ENCODE data around the gene TEK. TPM values are rescaled to one million over a fixed set of nuclear protein-coding genes. Genes with fewer than 3 reads are reported as not detected.
"Not testable (repeated sequence)": the region's sequence is repeated elsewhere in the genome, so short reads cannot be mapped to it uniquely, and the experiment has no call there.

The TEK gene
- total RNA-seq, 3 donors from 2014 or later = 0.05 TPM; not detected in 2

DNA sequence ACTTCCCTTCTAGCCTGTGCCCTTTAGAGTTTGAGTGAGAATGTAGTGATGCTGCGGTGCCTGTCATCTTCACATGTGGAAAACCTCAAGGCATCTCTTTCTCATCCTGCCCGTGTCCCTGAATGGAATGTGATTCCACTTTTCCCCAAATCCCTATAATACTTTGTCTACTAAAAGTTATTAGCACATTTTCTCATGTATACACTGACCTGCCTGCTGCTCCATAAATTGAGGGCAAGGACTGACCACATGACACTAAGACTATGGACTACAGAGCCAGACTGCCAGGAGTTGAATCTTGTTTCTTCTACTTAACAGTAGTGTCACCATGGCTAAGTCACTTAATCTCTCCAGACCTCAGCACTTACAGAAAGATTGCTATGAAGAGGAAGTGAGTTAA, 93.0 kb downstream of the TEK start:
- Mint-ChIP-seq H3K36me3 (ENCODE audit: insufficient read depth) (no peaks in the 10 kb centered on the region), H3K4me1 (ENCODE audit: low read depth) (no peaks in the 10 kb centered on the region), H3K9me3 (no peaks in the 10 kb centered on the region), H3K27me3 (ENCODE audit: low read depth) (no peaks in the 10 kb centered on the region), H3K4me3 (no peak overlapping the region)
- ATAC-seq (no peak), DNase-seq (no peak)

- ATAC-seq = no peak
- H3K36me3 Mint-ChIP-seq (ENCODE audit: insufficient read depth) = no peaks in the 10 kb centered on the region
- no peaks in the 10 kb centered on the region for H3K4me1 Mint-ChIP-seq (ENCODE audit: low read depth)
- H3K9me3 Mint-ChIP-seq = no peaks in the 10 kb centered on the region
- no peak for DNase-seq
- H3K4me3 Mint-ChIP-seq = no peak overlapping the region
- no peaks in the 10 kb centered on the region for H3K27me3 Mint-ChIP-seq (ENCODE audit: low read depth)
Observed at GRCh38 chr9:27203783-27204182, 94.8 kb downstream of the TEK start.

DNA sequence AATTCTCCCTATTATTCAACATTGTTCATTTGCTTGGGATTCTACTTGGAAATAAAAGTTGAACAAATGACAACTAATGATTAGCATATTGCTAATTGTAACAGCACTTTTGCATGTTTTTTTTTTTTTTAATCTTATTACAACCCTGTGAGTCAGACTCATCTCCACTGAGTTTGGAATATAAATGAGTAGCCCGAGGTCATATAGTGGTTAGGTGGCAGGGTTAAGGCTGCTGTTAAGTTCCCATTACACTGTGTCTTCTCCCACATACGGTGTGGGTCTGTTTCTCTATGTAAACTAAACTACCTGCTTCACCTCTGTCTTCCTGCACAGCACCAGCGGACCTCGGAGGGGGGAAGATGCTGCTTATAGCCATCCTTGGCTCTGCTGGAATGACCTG, 95.6 kb downstream of the TEK start:
- H3K4me3 Mint-ChIP-seq = no peak overlapping the region
- H3K4me1 Mint-ChIP-seq (ENCODE audit: low read depth) = no peaks in the 10 kb centered on the region
- no peak for DNase-seq
- ATAC-seq = no peak
- no peaks in the 10 kb centered on the region for H3K27me3 Mint-ChIP-seq (ENCODE audit: low read depth)
- H3K9me3 Mint-ChIP-seq = no peaks in the 10 kb centered on the region
- H3K36me3 Mint-ChIP-seq (ENCODE audit: insufficient read depth) = no peaks in the 10 kb centered on the region

GRCh38 chr9:27205198-27205597, 96.2 kb downstream of the TEK start:
- H3K4me3 Mint-ChIP-seq = no peak overlapping the region
- H3K9me3 Mint-ChIP-seq = no peaks in the 10 kb centered on the region
- no peaks in the 10 kb centered on the region for H3K36me3 Mint-ChIP-seq (ENCODE audit: insufficient read depth)
- DNase-seq = no peak
- H3K4me1 Mint-ChIP-seq (ENCODE audit: low read depth) = no peaks in the 10 kb centered on the region
- ATAC-seq = no peak
- no peaks in the 10 kb centered on the region for H3K27me3 Mint-ChIP-seq (ENCODE audit: low read depth)

- DNase-seq = no peak
- H3K27me3 Mint-ChIP-seq (ENCODE audit: low read depth) = no peaks in the 10 kb centered on the region
- no peaks in the 10 kb centered on the region for H3K36me3 Mint-ChIP-seq (ENCODE audit: insufficient read depth)
- H3K4me1 Mint-ChIP-seq (ENCODE audit: low read depth) = no peaks in the 10 kb centered on the region
- no peak for ATAC-seq
- H3K4me3 Mint-ChIP-seq = no peak overlapping the region
- no peaks in the 10 kb centered on the region for H3K9me3 Mint-ChIP-seq
Observed at GRCh38 chr9:27206041-27206440, 97.0 kb downstream of the TEK start.

DNA sequence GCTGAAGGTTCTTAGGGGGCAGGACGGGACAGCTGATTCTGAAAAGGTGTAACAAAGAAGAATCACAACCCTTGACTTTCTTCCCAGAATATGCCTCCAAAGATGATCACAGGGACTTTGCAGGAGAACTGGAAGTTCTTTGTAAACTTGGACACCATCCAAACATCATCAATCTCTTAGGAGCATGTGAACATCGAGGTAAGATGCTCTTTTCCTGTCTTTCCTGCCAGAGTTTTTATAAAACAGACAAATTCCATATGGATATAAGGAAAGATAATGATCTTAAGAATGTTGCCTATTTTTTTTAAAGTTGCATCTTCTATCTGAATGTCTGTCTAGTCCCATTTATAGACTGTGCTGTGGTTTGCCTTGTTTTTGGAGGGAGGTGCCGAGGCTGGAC, 100.0 kb downstream of the TEK start:
- Mint-ChIP-seq H3K9me3 (no peaks in the 10 kb centered on the region), H3K4me1 (ENCODE audit: low read depth) (no peaks in the 10 kb centered on the region), H3K4me3 (no peak overlapping the region), H3K27me3 (ENCODE audit: low read depth) (no peaks in the 10 kb centered on the region), H3K36me3 (ENCODE audit: insufficient read depth) (no peaks in the 10 kb centered on the region)
- no peak for DNase-seq
- ATAC-seq = no peak

GRCh38 chr9:27210588-27210987, 101.6 kb downstream of the TEK start:
- Mint-ChIP-seq H3K36me3 (ENCODE audit: insufficient read depth) (no peaks in the 10 kb centered on the region), H3K4me1 (ENCODE audit: low read depth) (no peaks in the 10 kb centered on the region), H3K4me3 (no peak overlapping the region), H3K27me3 (ENCODE audit: low read depth) (peaks cover 3% of the 10 kb centered on the region), H3K9me3 (no peaks in the 10 kb centered on the region)
- no peak for DNase-seq
- ATAC-seq = no peak

DNA sequence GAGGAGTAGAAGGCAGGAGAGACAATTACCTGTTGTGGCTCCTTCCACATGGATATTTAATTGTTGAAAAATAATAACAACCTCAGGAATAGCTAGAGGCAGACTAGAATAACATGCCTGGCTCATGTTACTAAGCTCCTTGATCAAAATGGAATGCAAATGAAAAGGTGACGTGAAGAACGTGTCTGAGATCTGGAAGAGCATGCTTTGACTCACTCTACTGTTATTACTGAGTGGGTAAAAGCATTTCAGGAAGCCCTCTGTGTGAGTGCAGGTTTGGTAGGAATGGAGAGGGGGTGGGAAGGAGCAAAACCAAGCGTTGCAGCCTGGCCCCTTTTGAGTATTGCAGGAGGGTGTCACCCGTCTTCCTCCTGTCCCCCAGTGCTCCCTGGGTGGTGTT, 103.2 kb downstream of the TEK start:
- no peaks in the 10 kb centered on the region for H3K4me1 Mint-ChIP-seq (ENCODE audit: low read depth)
- DNase-seq = no peak
- ATAC-seq = no peak
- no peaks in the 10 kb centered on the region for H3K9me3 Mint-ChIP-seq
- peaks cover 3% of the 10 kb centered on the region for H3K27me3 Mint-ChIP-seq (ENCODE audit: low read depth)
- no peak overlapping the region for H3K4me3 Mint-ChIP-seq
- no peaks in the 10 kb centered on the region for H3K36me3 Mint-ChIP-seq (ENCODE audit: insufficient read depth)

- DNase-seq (no peak), ATAC-seq (no peak)
- Mint-ChIP-seq H3K4me3 (no peak overlapping the region), H3K4me1 (ENCODE audit: low read depth) (no peaks in the 10 kb centered on the region), H3K36me3 (ENCODE audit: insufficient read depth) (no peaks in the 10 kb centered on the region), H3K9me3 (no peaks in the 10 kb centered on the region), H3K27me3 (ENCODE audit: low read depth) (peaks cover 3% of the 10 kb centered on the region)
Observed at GRCh38 chr9:27212621-27213020, 103.6 kb downstream of the TEK start.

GRCh38 chr9:27227192-27227591, 118.2 kb downstream of the TEK start:
- Mint-ChIP-seq H3K9me3 (no peaks in the 10 kb centered on the region), H3K36me3 (ENCODE audit: insufficient read depth) (no peaks in the 10 kb centered on the region), H3K27me3 (ENCODE audit: low read depth) (no peaks in the 10 kb centered on the region), H3K4me3 (no peak overlapping the region), H3K4me1 (ENCODE audit: low read depth) (no peaks in the 10 kb centered on the region)
- no peak for ATAC-seq
- no peak for DNase-seq

GRCh38 chr9:27239648-27240047, 130.6 kb downstream of the TEK start:
- H3K4me1 Mint-ChIP-seq (ENCODE audit: low read depth); ATAC-seq; H3K36me3 Mint-ChIP-seq (ENCODE audit: insufficient read depth); DNase-seq; H3K9me3 Mint-ChIP-seq; H3K4me3 Mint-ChIP-seq; H3K27me3 Mint-ChIP-seq (ENCODE audit: low read depth): not testable (repeated sequence)

- Mint-ChIP-seq H3K4me3 (no peak overlapping the region), H3K9me3 (no peaks in the 10 kb centered on the region), H3K27me3 (ENCODE audit: low read depth) (peaks cover 3% of the 10 kb centered on the region), H3K4me1 (ENCODE audit: low read depth) (no peaks in the 10 kb centered on the region), H3K36me3 (ENCODE audit: insufficient read depth) (no peaks in the 10 kb centered on the region)
- no peak for ATAC-seq
- DNase-seq = no peak
Observed at GRCh38 chr9:27247756-27248155, 138.7 kb downstream of the TEK start.

DNA sequence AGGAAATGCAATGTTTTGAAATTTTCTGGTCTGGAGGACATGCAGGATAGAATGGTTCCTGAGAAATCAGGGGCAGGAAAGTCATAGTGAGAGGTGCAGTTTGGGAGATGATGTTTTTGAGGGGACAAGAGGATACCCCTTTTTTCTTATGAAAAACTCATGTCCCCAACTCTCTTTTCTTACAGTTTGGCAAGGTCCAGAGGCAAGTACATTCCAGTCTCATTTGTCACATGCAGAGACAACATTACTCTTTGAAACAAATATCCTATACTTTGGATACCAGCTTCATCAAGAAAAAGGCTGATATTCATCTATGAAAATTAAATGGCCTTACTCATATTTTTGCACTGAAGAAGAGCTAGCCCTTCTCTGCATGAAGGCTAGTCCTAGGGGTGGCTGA, 139.7 kb downstream of the TEK start:
- no peak for ATAC-seq
- no peaks in the 10 kb centered on the region for H3K36me3 Mint-ChIP-seq (ENCODE audit: insufficient read depth)
- H3K4me3 Mint-ChIP-seq = no peak overlapping the region

DNA sequence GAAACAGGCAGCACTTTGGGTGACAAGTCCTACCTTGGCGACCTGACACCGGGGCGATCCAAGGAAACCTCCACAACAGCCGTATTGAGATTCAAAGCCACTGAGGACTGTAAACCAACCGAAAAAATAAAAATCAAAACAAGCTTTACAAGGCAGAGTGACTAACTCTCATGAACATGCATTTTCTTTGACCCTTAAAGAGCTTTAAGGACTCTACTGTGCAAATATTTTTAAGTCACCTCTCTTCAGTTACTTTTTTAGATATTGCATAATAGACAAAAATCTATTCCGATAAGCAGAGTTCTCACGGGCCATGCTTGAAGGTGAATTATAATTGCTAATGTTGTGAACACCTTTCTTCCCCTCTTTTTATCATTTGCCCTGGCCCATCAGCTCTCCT, 149.6 kb downstream of the TEK start:
- no peaks in the 10 kb centered on the region for H3K27me3 Mint-ChIP-seq (ENCODE audit: low read depth)
- no peaks in the 10 kb centered on the region for H3K4me1 Mint-ChIP-seq (ENCODE audit: low read depth)
- H3K9me3 Mint-ChIP-seq = no peaks in the 10 kb centered on the region
- no peak overlapping the region for H3K4me3 Mint-ChIP-seq
- ATAC-seq (no peak), DNase-seq (no peak)
- H3K36me3 Mint-ChIP-seq (ENCODE audit: insufficient read depth) = no peaks in the 10 kb centered on the region

More for the DNA sequence above, 139.7 kb downstream of the TEK start:
- Mint-ChIP-seq H3K27me3 (ENCODE audit: low read depth) (peaks cover 3% of the 10 kb centered on the region), H3K4me1 (ENCODE audit: low read depth) (no peaks in the 10 kb centered on the region), H3K9me3 (no peaks in the 10 kb centered on the region)
- no peak for DNase-seq

GRCh38 chr9:27260789-27261516, 151.9 kb downstream of the TEK start:
- no peak overlapping the region for H3K4me3 Mint-ChIP-seq
- ATAC-seq (no peak), DNase-seq (no peak)
- H3K9me3 Mint-ChIP-seq = no peaks in the 10 kb centered on the region
- no peaks in the 10 kb centered on the region for H3K4me1 Mint-ChIP-seq (ENCODE audit: low read depth)
- H3K36me3 Mint-ChIP-seq (ENCODE audit: insufficient read depth) = no peaks in the 10 kb centered on the region
- peaks cover 2% of the 10 kb centered on the region for H3K27me3 Mint-ChIP-seq (ENCODE audit: low read depth)

Data from activated T-cell treated with anti-CD3 and anti-CD28 coated beads, Interleukin-2, amount 50 U/mL, for 4 hours (primary cell).